ENCODE measurements around the gene ASB2.

DNA sequence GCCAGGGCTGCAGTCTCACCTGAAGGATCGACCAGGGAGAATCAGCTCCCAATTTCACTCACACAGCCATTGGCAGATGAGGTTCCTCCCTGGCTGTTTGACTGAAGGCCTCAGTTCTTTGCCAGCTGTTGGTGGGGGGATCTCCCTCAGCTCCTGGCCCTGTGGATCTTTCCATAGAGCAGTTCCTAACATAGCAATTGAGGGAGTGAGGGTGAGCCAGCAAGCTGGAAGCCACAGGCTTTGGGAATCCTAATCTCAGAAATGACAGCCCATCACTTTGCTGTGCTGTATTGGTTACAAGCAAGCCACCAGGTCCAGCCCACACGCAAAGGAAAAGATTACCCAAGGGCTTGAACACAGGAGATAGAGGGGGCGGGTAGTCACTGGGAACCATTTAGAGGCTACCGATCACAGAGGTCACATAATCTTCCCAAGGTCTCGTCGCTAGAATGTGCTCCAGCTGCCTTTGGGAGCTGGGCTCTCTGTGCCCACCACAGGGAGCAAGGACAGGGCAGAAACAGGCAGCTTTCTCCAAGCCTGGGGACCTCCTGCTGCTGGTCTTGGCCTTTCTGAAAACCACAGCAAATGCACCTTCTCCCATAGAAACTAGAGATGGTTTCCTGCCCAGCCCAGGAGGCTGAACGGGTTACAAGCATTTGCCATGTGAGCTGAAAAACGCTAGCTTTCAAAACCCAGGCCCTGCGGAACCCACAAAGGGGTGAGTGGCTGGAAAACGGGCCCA, 45.2 kb upstream of the ASB2 start:
- TF ChIP-seq, protein P1, sequence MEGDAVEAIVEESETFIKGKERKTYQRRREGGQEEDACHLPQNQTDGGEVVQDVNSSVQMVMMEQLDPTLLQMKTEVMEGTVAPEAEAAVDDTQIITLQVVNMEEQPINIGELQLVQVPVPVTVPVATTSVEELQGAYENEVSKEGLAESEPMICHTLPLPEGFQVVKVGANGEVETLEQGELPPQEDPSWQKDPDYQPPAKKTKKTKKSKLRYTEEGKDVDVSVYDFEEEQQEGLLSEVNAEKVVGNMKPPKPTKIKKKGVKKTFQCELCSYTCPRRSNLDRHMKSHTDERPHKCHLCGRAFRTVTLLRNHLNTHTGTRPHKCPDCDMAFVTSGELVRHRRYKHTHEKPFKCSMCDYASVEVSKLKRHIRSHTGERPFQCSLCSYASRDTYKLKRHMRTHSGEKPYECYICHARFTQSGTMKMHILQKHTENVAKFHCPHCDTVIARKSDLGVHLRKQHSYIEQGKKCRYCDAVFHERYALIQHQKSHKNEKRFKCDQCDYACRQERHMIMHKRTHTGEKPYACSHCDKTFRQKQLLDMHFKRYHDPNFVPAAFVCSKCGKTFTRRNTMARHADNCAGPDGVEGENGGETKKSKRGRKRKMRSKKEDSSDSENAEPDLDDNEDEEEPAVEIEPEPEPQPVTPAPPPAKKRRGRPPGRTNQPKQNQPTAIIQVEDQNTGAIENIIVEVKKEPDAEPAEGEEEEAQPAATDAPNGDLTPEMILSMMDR (conservative IDR thresholded peaks at IDR 0.05): no peak
- no peak for TF ChIP-seq EZH2 (IDR thresholded peaks at IDR 0.05; ENCODE audit: low read depth)

Measured in PC-9 (cell line).